Erythroblast (primary cell): Measurements from ENCODE around the gene NR3C2.

Source experiments
- GATA1 ChIP-seq: IDR thresholded peaks from 2 replicates; pipeline ENCODE4 v1.6.1; 2011; ENCODE audit warnings: low read depth, mild to moderate bottlenecking, control low read depth, low read length, moderate library complexity
- POLR2A ChIP-seq: IDR thresholded peaks from 2 replicates; pipeline ENCODE4 v1.6.1; 2011; ENCODE audit warnings: mild to moderate bottlenecking, low read length

DNA sequence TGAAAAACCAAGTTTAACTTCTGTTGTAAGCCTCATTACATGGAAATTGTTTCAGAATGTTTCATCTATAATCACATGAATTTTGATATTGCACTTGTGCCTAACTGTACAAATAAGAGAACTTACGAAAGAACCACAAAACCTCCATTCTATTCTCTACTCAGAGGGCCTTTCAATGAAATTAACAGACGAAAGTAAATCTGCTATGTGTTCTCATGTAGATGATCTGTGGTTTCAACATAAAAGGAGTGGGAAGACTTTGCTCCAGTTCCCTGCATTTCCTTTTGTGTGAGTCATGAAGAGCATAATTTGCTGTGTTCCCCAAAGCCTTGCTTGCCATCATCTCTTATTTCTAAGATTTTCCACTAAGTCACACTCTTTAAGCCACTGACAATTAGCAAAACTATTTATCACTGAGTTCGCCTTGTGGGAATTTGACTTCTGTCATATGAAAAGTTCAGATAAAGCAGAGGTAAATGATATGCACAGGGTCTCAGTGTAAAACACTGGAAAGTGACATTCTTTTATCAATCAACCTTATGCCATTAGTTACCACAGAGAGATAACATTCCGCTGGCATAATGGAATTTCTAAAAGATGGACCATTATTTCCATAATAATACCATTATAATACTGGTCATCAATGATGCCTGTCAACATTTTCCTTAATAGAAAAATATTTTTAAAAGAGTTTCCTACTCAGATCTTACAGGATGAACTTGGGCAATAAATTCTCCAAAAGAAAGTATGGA is 329.8 kb downstream of the NR3C2 start:
- TF ChIP-seq POLR2A (no peak), GATA1 (no peak)
